NCI-H446 treated with DMSO at 0.1 percent for 48 hours (cell line): ENCODE results near the gene LMNA.
"Not testable (repeated sequence)": the region's sequence is repeated elsewhere in the genome, so short reads cannot be mapped to it uniquely, and the experiment has no call there.

Experiments used
- DNase-seq: peaks from one replicate; lab custom pipeline; 2025; lab: John Stamatoyannopoulos, UW

LMNA gene

DNA sequence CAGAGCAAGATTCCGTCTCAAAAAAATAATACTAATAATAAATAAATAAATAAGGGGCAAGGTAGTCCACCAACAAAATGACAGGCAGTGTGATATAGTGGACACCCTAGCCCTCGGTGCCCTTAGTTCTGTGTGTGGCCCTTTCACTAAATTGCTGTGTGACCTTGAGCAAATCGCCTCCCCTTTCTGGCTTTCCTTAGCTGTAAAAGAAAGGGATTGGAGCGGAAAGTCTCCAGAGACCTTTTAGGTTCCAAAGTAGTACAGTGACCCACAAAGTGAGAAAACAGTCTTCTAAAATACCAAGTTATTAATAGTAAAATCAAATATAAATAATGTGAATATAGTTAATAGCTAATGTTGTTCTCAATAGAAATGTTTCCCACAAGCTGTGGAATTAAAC, 7.6 kb downstream of the LMNA start:
- DNase-seq: no peak

DNA sequence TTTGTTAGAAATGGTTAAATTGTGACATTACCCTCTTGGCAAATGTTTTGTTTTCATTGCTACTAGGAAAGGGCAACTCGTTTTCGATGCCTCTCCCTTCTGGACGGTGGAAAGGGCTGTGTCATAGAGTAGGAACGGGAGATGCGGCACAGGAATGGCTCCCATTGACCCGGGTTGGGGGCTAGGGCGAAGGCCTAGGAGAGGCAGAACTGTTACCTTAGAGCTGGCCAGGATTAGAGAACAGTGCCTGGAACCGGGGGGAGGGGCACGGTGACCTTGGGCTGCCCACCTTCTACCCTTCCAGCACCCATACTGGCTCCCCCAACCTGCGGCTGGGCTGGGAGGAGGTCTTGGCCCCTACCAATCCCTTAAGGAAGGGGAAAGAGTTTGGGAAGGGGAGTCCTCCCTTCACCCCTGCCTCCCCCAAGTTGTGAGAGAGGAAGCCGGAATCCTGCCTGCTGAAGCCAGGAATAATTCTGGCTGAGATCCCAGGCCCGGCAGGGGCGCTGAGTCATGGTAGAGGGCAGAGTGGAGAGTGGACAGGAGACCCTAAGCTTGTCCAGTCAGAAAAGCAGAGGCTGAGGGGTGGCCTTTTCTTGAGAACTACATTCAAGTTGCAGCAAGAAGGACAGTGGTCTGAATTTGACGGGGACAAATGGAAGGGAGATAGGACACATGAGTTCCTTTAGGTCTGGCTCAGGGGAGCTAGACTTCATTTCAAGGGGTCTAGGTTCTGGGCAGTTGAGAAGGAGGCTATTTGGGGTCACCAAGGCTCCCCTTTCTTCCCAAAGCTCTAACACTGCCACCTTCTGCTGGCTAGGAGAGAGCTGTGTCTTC, 8.2 kb downstream of the LMNA start:
- DNase-seq: peak; percentile 17

DNA sequence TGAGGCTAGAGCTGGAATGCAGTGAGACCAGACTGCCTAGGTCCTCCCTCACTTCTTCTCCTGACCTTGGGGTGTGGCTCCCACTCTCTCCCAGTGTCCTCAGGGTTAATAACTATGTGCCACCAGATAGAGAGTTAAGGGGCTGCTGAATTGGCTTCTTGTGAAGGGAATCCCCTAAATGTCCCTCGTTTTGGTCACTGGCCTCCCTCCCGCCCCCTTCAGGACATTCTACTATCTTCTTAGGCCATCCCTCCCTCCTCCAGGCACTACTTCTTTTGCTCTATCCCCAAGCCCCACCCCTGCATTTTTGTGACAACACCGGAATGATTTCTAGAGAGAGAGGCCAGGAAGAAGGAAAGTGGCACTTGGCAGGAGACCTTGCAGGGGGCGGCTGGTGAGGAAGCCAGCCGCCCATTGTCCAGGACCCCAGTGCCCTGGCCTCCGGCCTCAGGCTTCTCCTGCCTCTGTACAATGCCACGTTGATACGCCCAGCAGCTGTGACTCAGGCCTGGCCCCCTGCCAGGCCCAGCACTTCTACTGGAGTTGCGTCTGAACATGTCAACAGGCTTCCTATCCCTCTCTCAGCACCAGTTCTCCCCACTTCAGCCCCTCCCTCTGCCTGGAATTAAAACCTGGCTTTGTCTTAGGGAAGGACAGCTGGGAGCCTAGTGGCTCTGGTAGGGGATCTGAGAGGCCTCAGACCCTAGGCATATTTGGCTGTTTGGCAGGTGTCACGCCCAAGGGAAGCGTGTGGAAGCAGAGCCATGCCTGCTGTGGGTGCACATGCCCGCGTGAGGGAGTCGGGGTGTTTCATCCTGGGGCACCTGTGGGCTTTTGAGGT, 9.1 kb downstream of the LMNA start:
- DNase-seq: peak; percentile 95

DNA sequence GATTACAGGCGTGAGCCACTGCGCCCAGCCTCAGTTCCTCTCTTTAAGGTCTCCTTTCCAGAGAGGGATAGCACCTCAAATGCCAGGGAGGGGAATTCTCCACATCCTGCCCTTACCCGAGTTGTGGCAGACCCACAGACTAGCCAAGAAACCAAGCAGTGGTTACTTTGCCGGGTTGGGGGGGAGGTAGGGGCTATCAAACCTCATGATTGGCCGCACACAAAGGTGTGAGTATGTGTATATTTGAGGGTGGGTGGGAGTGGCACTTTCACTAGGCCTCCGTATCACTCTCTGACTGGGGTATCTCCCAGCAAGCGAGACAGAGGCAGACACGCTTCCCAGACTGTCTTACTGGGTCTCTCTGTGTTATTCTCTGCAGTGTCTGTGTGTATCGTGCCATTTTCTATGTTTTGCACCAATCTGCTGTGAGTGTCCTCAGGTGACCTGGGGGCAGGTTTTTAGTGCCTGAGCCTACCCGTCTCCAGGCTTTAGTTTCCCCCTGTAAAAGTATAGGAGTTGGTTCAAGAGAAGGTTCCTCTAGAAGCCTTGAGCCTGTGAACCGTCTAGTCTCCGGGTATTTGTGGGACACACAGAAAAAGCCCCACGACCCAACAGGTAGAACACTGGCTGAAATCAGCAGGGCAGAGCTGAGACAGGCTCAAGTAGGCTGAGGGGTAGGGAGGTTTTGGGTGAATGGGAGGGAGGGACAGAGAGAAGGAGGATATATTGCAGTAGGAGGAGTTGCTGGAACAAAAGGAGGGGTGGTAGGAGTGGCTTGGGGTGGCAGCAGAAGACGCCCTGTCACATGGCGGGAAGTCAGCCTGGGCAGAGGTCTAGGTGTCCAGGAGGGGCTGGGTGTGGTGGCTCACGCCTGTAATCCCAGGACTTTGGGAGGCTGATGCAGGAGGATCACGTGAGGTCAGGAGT, 10.3 kb downstream of the LMNA start:
- no peak for DNase-seq

DNA sequence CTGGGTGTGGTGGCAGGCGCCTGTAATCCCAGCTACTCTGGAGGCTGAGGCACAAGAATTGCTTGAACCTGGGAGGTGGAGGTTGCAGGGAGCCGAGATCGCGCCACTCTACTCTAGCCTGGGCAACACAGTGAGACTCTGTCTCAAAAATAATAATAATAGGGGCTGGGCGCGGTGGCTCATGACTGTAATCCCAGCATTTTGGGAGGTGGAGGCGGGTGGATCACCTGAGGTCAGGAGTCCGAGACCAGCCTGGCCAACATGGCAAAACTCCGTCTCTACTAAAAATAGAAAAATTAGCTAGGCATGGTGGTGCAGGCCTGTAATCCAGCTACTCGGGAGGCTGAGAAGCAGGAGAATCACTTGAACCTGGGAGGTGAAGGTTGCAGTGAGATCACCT, 11.0 kb downstream of the LMNA start:
- DNase-seq: not testable (repeated sequence)

DNA sequence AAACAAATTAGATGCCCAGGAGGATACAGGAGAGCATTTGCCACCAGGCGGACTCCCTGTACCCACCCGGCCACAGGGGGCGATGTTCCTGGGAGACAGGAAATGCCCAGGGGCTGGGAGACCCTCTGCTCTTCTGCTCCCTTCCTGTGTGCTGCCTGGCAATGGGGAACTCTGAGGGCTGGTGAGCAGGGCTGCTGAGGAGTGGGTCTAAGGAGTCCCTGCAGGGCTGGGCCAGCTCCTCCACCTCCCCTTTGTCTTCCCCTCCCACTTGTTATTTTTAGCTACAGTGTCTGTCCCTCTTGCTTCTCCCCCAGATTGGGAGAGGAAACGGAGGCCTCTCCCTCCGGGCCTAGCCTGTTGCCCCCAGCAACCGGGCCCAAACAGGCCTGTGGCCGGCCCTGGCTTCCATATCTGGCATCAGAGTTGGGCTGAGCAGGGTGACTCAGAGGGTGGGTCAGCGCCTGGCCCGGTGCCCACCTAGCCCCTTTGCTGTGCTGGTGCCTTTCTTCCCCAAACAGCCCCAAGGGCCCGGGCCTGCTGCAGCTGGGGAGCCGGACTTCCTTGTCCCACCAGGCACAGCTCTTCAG, 11.6 kb downstream of the LMNA start:
- peak; percentile 54 for DNase-seq

DNA sequence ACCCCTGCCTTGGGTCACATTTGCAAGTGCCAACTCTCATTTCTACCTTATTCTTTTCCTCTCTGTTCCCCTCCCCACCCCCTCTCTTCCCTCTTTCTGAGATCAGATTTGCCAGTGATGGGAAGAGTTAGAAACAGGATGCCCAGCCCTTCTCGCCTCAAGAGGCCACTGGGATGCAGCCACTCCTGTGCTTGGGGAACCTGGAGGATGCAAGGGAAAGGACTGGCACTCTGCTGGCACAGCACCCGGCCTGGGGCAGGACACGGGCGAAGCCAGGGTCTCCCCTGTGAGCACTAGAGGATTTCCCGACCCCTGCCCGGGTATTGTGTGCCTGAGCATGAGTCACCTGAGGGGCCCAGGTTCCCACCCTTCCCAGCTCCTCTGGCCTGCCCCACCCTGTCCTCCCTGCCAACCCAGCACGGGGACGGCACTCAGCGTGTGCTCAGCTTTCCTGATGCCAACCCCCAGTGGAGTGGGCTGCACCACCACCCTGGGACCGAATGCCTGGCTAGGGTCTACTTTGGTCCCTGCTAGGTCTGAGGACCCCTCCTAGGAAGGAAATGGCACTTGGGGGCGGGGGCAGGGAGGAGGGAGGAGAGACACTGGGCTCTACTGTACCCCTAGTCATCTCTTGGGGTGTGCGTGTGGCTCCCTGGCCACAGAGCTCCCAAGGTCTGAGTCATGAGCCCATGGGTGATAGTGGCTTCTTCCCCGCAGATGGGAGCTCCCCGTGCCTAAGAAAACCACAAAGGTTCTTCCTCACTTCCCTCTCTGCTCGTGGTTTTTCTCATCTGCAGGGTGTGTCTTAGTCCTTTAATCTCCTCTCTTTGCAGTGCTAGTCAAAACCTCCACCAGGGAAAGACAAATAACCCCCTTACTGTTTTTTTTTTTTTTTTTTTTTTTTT, 12.4 kb downstream of the LMNA start:
- DNase-seq: no peak

DNA sequence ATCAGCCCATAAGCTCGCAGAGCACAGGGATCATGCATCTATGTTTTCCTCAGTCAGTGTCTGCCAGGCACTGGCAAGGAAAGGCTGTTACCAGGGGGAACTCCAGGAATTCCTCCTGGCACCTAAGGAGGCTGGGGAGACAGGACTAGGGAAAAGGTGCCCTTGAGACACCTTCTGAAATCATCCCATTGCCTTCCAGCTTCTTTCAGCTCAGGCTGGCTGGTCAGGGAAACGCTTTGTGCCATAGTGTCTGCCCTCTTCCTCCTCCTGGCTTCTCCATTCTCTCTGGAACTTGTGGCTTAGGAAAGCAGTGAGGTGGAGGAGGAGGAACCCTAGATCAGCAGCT, 13.8 kb downstream of the LMNA start:
- DNase-seq: no peak

DNA sequence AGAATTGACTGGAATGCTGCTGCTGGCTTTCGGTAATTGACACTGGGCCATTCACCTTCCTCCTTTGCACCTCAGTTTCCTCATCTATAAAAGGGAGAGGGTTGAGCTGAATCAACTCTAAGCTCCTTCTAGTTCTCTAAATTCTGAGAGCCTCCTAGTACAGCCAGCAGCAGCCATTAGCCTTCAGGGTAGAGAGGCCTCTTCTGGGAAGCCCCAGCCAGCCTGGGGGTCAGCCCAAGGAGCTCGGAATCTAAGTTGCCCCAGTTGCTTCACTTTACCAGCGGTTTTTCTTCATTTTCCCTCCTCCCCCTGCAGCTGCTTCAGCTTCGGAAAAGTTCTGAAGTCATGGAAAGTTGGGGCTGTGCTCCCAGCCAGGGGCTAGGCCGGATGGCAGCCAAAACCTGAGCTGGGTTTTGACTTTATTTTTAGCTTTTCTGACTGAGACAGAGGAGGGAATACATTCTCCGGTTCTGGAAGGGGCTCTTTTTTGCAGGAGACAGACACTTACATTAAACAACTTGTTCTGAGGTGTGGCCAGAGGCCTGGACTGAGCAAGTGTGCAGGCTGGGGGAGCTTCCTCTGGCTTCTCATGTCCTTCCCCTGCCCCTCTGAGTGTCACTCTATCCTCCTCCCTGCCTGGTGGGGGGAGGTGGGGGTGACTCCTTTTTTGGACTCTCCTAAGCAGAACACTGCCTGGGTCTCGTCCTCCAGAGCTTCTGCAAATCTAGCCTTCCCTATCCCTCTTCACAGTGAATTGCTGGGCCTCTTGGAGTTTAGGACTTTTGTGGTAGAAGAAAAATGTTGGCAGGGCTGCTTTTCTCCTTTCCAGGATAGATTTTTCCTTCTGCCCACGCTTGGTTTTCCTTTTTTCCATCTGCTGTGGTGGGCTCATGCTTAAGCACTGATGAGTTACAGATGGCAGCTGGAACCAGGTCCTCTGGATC, 14.4 kb downstream of the LMNA start:
- no peak for DNase-seq

DNA sequence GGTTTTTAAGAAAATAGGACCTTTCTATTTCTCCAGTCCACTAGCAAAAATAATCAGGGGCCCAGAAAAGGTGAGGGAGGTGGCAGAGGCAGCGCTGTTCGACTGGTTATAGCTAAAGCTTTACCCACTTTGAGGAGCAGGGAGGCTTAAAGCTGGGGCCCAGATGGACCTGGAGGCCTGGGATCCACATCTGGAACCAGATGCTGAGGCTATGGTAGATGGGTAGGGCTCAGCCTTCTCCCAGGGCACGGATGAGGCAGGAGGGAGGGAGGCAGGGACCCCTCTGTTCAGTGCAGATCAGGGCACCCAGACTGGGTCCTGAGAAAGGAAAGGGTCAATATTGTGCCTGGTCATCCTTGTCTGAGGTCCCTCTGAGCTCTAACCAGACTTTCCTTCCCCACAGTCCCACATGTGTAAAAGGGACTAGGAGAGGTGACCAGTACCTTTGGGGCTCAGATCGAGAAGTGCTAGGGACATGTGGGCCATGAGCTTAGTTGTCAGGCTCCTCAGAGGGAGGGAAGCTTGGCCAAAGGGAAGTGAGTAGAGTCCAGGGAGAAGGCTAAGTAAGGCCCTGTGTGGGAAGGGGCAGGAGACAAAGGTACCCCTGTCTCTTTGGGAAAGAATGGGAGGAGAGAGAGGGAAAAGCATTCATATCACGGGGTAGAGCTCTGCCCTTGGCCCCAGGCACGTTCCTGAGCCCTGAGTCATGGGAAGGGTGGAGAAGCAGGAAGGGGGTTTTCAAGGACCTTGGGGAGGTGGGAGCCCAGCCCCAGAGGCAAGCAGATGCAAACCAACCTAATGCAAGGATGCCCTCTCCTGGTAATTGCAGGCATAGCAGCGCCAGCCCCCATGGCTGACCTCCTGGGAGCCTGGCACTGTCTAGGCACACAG, 15.4 kb downstream of the LMNA start:
- DNase-seq: peak; percentile 73

DNA sequence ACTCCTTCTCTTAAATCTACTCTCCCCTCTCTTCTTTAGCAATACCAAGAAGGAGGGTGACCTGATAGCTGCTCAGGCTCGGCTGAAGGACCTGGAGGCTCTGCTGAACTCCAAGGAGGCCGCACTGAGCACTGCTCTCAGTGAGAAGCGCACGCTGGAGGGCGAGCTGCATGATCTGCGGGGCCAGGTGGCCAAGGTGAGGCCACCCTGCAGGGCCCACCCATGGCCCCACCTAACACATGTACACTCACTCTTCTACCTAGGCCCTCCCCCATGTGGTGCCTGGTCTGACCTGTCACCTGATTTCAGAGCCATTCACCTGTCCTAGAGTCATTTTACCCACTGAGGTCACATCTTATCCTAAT, 16.0 kb downstream of the LMNA start:
- DNase-seq: no peak

DNA sequence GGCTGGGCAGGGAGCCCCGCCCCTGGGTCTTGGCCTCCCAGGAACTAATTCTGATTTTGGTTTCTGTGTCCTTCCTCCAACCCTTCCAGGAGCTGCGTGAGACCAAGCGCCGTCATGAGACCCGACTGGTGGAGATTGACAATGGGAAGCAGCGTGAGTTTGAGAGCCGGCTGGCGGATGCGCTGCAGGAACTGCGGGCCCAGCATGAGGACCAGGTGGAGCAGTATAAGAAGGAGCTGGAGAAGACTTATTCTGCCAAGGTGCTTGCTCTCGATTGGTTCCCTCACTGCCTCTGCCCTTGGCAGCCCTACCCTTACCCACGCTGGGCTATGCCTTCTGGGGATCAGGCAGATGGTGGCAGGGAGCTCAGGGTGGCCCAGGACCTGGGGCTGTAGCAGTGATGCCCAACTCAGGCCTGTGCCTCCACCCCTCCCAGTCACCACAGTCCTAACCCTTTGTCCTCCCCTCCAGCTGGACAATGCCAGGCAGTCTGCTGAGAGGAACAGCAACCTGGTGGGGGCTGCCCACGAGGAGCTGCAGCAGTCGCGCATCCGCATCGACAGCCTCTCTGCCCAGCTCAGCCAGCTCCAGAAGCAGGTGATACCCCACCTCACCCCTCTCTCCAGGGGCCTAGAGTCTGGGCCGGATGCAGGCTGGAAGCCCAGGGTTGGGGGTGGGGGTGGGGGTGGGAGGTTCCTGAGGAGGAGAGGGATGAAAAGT, 20.4 kb downstream of the LMNA start:
- DNase-seq: no peak

DNA sequence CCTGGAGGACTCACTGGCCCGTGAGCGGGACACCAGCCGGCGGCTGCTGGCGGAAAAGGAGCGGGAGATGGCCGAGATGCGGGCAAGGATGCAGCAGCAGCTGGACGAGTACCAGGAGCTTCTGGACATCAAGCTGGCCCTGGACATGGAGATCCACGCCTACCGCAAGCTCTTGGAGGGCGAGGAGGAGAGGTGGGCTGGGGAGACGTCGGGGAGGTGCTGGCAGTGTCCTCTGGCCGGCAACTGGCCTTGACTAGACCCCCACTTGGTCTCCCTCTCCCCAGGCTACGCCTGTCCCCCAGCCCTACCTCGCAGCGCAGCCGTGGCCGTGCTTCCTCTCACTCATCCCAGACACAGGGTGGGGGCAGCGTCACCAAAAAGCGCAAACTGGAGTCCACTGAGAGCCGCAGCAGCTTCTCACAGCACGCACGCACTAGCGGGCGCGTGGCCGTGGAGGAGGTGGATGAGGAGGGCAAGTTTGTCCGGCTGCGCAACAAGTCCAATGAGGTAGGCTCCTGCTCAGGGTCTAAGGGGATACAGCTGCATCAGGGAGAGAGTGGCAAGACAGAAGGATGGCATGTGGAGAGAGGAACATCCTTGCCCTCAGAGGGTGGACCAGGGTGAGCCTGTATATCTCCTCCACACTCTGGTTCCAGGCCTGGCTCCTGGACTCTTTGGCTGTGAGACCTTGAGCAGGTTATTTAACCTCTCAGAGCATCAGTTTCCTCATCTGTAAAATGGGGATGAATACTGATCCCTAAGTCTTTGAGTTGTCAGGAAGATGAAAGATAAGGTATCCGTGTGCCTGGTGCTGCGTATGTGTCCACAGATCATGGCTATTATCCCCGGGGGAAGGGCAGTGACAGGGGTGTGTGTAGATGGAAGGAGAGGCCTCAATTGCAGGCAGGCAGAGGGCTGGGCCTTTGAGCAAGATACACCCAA, 21.7 kb downstream of the LMNA start:
- no peak for DNase-seq

DNA sequence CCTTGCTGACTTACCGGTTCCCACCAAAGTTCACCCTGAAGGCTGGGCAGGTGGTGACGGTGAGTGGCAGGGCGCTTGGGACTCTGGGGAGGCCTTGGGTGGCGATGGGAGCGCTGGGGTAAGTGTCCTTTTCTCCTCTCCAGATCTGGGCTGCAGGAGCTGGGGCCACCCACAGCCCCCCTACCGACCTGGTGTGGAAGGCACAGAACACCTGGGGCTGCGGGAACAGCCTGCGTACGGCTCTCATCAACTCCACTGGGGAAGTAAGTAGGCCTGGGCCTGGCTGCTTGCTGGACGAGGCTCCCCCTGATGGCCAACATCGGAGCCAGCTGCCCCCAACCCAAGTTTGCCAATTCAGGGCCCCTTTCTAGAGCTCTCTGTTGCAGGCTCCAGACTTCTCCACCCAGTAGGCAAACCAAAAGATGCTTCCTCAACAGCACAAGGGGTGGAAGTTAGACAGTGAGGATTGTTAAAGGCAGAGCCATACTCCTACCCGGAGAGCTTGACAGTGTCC, 22.5 kb downstream of the LMNA start:
- DNase-seq: no peak

DNA sequence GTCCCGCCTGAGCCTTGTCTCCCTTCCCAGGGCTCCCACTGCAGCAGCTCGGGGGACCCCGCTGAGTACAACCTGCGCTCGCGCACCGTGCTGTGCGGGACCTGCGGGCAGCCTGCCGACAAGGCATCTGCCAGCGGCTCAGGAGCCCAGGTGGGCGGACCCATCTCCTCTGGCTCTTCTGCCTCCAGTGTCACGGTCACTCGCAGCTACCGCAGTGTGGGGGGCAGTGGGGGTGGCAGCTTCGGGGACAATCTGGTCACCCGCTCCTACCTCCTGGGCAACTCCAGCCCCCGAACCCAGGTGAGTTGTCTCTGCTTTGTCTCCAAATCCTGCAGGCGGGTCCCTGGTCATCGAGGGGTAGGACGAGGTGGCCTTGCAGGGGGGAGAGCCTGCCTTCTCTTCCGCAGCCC, 24.0 kb downstream of the LMNA start:
- DNase-seq: no peak

DNA sequence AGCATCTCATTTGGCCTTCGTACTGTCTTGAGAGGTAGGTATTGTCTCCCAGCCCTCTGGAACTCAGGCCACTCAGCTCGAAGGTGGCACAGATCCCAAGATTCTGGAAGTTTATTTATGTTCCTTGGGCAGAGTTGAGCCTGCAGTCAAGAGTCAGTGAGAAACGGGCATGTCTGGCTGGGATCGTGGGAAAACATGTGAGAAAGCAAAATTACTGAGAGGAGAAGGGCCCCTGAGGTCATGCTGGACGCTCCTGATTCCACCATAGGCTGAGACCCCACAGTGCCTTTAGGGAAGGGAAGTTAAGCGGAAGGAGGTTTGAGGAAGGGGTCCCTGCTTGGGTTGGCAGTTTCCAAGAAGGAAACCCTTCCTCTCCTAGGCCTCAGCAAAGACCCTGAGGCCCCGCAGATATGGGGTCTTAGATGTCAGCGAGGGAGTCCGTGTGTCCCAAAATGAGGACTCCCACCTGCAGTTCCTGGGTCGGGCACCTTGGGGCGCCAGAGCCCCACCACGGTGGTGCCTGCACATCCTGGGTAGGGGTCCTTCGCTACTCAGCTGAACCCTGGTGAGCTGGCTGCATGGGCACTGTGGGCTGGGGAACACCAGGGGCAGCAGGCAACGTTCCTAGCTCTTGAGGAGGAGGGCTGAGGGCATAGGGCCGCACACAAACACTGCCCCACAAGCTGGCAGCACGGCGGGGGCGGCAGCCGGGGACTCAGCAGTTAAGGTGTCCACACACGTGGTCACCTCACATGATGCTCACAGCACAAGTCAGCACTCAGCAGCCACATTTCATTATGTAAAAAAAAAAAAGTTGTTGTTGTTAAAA, 26.6 kb downstream of the LMNA start:
- DNase-seq: no peak
